SH-SY5Y (cell line): ENCODE data around the gene ANKRD28.

Experiments used
- GATA2 ChIP-seq: IDR thresholded peaks from 2 replicates; pipeline ENCODE4 v1.6.1; 2011; ENCODE audit warnings: mild to moderate bottlenecking, low read depth, low read length
- GATA3 ChIP-seq: IDR thresholded peaks from 2 replicates; pipeline ENCODE4 v1.6.1; 2011; ENCODE audit warnings: low read depth, mild to moderate bottlenecking, low read length, moderate library complexity

ANKRD28 gene

GRCh38 chr3:15797642-15798303 is at the start of gene ANKRD28:
TSS of gene ANKRD28 (minus strand) at chr3:15797979. CDS start at chr3:15796521, 1,458 bp downstream.
- TF ChIP-seq GATA3 (no peak), GATA2 (no peak)

DNA sequence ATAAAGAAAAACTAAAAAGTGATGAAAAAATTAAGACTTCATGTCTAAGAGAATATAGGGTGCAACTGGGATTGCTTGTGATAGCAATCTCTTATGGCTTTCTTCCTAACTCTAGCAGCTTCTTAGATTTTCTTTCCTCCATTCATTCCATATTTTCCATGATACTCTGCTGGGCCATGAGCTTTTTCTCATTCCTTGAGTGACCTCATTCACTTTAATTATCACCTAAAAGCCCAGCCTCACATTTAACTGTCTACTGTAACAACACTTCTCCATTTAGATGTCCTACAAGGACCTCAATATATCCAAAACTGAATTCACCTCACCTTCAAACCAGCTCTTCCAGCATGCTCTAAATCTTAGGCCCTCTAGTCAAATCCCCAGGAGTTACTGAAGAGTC is 49.5 kb upstream of the ANKRD28 start:
- TF ChIP-seq GATA3, result no peak
- TF ChIP-seq GATA2, result no peak

- TF ChIP-seq GATA3, result no peak
Observed at GRCh38 chr3:15846606-15847005, 48.8 kb upstream of the ANKRD28 start.

- TF ChIP-seq GATA3, result no peak
Observed at GRCh38 chr3:15845475-15845874, 47.7 kb upstream of the ANKRD28 start.

DNA sequence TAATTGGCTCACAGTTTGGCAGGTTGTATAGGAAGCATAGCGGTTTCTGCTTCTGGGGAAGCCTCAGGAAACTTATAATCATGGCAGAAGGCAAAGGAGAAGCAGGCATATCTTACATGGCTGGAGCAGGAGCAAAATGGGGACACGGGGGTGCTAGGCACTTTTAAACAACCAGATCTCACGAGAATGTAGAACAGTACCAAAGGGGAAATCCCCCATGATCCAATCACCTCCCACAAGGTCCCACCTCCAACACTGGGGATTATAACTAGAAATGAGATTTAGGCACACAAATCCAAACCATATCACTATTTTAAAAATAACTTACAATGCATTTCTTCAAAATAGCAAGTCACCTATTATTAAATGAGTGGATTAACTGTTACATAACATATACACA is 47.1 kb upstream of the ANKRD28 start:
- TF ChIP-seq GATA3, result no peak
- no peak for TF ChIP-seq GATA2

DNA sequence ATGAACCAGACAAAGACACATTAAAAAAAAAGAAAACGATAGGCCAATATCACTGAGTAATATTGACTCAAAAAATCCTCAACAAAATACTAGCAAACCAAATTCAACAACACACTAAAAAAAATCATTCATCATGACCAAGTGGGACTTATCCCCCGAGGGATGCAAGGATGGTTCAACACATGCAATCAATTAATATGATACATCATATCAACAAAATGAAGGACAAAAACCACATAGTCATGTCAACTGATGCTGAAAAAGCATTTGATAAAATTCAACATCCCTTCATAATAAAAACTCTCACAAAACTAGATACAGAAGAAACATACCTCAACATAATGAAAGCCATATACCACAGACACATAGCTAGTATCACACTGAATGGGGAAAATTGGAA is 41.8 kb upstream of the ANKRD28 start:
- TF ChIP-seq GATA3, result no peak
- TF ChIP-seq GATA2, result no peak

DNA sequence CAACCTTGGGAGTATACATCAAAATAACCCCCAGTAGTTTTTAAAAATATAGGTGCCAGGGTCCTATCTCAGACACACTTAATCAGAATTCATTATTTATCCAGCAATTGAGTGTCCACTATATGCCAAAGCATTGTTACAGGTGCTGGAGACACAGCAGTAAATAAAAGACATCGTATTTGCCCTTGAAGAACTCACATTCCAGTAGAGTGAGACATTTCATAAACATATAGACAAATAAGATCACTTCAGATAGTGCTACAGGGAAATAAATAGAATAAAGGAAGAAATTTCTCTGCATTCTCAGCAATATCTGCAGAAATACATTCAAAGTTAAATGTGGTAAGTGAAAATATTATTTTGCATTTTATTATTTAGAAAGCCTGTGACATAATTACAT is 34.1 kb upstream of the ANKRD28 start:
- TF ChIP-seq GATA2 (no peak), GATA3 (no peak)

DNA sequence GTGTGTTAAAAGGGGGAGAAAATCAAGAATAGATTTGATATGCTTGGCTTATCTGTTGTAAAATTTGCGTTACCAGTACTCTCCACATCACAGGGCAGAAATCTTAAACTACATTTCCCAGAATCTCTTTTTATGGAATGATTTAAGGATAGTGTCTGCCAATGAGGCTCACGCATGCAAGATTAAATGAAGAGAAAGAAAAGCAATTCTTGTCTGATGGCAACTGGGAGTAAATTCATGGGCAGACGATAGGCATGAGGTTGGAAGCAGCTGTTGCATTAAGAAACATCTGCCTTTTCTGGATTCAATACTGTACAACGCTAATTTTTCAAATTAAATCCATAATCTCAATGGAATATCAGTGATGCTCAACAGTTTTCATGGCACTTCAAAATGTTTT is 27.2 kb upstream of the ANKRD28 start:
- no peak for TF ChIP-seq GATA2
- TF ChIP-seq GATA3, result no peak

DNA sequence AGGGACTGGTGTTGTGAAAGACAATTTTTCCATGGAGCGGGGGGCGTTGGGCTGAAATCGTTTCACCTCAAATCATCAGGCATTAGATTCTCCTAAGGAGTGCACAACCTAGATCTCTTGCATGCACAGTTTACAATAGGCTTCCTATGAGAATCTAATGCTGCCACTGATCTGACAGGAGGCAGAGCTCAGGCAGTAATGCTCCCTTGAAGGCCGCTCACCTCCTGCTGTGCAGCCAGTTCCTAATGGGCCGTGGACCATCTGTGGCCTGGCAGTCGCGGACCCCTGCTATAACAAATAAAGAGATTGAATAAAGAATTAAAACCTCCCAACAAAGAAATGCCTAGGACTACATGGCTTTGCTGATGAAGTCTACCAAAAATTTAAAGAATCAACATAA is 25.3 kb upstream of the ANKRD28 start:
- TF ChIP-seq GATA3, result no peak
- no peak for TF ChIP-seq GATA2

- TF ChIP-seq GATA3, result no peak
- TF ChIP-seq GATA2, result no peak
Observed at GRCh38 chr3:15822281-15822680, 24.5 kb upstream of the ANKRD28 start.

DNA sequence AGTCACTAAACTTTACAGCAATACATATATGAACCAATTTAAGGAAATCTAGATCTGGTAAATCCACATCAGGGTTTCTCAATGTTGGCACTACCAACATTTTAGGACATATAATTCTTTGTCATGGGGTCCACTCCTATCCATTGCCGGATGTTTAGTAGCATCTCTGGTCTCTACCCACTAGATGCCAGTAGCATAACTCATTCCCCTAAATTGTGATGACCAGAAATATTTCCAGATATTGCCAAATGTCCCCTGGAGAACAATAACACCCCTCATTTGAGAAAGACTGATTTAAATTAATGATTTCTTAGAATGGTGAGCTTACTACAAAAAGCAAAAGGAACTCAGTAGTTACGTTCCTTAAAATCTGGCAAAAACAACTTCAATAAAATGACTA is 23.1 kb upstream of the ANKRD28 start:
- TF ChIP-seq GATA2 (no peak), GATA3 (no peak)

DNA sequence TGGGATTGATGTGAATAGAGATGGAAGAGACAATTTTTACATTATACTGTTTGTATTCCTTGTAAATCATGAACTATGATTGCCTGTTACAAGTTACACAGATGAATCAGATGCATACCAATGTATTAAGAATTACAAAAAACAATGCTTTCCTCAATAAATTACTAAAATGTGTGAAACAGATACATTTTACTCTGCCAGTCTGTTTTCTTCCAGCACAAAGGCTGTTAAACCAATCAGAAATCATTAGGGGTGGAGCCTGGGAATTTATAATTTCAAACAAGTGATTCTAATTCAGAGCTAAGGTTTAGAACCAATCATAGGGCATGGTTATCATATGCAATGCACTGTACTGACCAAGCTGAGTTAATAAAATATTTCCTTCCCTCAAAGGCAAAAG is 21.8 kb upstream of the ANKRD28 start:
- TF ChIP-seq GATA3, result no peak
- no peak for TF ChIP-seq GATA2

- no peak for TF ChIP-seq GATA2
- no peak for TF ChIP-seq GATA3
Observed at GRCh38 chr3:15819043-15819442, 21.3 kb upstream of the ANKRD28 start.

DNA sequence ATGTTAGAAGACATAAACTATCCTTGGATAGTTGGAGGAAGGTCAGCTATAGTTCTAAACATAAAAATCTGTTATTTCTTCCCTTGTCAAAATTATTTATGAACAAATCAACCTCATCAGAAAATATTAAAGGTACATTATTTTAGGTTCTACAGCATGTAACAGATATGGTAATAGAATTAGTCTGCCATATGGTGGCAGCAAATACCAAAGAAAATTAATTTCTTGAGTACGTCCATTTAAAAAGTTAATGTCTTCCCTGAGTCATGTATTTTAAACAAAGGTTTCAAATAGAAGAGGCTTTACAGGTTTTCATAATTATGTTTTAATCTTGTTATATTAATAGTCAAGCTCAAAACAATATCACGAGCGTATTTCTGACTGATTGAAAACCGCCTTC is 17.9 kb upstream of the ANKRD28 start:
- TF ChIP-seq GATA3 (no peak), GATA2 (no peak)

DNA sequence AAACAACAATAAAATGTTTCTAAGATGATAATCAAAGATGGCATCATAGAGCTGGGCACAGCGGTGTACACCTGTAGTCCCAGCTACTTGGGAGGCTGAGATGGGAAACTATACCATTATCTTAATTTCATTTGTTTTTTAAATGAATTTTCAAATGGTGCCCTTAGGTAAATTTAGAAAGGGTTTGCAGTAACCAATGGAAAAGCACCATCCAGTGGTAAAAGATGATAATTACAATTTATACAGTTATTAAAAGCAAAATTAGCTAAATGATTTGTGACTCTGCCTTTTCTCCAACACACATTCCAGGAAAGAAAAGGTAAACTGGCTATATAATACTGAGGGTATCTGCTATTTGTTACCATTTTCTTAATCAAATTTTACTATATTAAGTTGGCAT is 14.4 kb upstream of the ANKRD28 start:
- TF ChIP-seq GATA3 (no peak), GATA2 (no peak)

DNA sequence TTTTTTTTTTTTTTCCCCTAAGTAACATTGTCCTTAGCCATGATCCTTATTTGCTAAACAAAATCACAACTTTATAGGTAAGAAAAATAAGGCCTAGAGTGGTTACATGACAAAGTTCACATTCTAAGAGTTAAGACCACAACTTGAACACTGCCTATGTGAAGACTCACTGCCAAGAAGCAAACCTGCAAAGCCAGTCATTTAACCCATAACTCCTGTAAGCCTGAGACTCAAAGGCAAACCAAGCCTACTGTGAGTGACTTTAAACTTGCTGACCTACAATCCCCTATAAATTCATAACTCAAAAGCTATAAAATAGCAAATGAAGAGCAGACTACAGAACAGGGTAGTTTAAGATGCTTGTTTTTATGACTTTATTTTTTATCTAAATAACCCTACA is 12.9 kb upstream of the ANKRD28 start:
- TF ChIP-seq GATA3 (no peak), GATA2 (no peak)

DNA sequence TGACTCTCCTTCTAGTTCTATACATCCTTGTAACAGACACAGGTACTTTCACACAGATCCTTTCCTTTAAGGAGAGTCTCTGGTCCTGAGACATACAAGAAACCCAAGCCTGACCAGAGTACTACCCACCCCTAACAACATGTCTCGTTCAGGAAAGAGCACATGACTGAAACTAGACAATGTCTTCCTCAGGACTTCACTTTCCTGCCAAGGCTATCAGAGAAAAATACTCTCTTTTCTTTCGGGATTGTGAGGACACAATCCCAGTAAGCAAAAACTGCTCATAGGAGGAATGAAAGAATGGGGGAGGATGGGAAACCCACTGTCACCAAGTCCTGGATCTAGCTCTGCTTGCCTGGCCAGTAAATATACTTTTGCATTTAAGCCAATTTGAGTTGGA is 11.5 kb upstream of the ANKRD28 start:
- no peak for TF ChIP-seq GATA3
- no peak for TF ChIP-seq GATA2
